Hepatocyte (in vitro differentiated cells): ENCODE results near the gene ALG12.

Experiments used
- EZH2 ChIP-seq: fragments of 200-600 bp; sonication (generic); IDR thresholded peaks from 2 replicates; pipeline ENCODE4 v1.6.1; 2016; ENCODE audit warnings: antibody characterized with exemption, mild to moderate bottlenecking, borderline replicate concordance
- EZH2phosphoT487 ChIP-seq: fragments of 200-600 bp; sonication (generic); IDR thresholded peaks from one replicate; pipeline ENCODE4 v1.6.1; 2018; ENCODE audit warnings: antibody characterized with exemption, mild to moderate bottlenecking, low read depth, moderate library complexity; ENCODE audit not compliant: unreplicated experiment, severe bottlenecking
- TF ChIP-seq, protein P1 (sequence below): fragments of 200-600 bp; sonication (generic); IDR thresholded peaks from 2 replicates; pipeline ENCODE4 v1.5.1; 2016; ENCODE audit warnings: antibody characterized with exemption, mild to moderate bottlenecking; ENCODE audit not compliant: poor library complexity

DNA sequence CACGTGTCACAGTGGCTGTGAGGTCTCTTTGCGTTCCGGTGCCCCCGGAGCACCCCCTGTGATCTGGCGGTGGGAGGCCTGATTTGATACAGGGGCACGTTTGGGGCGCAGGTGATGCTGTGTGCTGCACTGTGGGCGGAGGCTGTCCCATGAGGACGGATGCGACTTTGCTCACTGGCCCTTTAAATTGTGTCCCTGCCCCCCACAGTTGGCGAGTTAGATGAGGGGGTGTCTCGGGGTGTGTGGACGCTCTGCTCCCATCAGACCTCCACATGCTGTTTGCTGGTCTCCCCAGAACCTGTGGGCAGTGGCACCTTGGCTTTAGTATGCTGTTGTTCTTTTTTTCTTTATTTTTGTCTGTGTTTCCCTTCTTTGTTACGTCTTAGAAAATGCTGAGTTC, 59.4 kb downstream of the ALG12 start:
- TF ChIP-seq, protein P1, sequence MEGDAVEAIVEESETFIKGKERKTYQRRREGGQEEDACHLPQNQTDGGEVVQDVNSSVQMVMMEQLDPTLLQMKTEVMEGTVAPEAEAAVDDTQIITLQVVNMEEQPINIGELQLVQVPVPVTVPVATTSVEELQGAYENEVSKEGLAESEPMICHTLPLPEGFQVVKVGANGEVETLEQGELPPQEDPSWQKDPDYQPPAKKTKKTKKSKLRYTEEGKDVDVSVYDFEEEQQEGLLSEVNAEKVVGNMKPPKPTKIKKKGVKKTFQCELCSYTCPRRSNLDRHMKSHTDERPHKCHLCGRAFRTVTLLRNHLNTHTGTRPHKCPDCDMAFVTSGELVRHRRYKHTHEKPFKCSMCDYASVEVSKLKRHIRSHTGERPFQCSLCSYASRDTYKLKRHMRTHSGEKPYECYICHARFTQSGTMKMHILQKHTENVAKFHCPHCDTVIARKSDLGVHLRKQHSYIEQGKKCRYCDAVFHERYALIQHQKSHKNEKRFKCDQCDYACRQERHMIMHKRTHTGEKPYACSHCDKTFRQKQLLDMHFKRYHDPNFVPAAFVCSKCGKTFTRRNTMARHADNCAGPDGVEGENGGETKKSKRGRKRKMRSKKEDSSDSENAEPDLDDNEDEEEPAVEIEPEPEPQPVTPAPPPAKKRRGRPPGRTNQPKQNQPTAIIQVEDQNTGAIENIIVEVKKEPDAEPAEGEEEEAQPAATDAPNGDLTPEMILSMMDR: no peak
- TF ChIP-seq EZH2 (no peak), EZH2phosphoT487 (no peak)
